ENCODE results near the gene CAT. TPM values are rescaled to one million over a fixed set of nuclear protein-coding genes. Genes with fewer than 3 reads are reported as not detected.
"Not testable (repeated sequence)": the region's sequence is repeated elsewhere in the genome, so short reads cannot be mapped to it uniquely, and the experiment has no call there.

CAT gene
- total and polyA plus RNA-seq, 4 donors: 51.5 to 76.0 (median 64.2) TPM

DNA sequence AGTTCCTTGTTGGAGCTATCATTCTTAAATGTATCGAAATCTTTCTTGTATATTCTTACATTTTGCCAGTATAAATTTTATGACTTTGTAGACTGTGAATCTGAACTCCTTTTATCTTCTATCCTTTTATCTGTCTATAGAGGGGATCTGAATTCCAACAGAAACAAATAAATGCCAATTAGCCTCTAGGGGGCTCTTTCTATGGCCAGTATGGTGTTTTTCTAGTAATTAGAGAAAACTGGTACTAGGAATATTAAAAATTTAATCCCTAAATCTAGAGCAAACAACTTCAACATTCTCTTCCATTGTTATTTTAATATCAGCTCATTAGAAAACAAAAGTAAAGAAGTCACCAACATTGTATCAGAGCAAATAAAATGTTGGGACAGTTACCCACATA, 21.5 kb upstream of the CAT start:
- no peak overlapping the region for H3K27ac ChIP-seq (ENCODE audit: low read depth in 1 of 2, low read length in 2 of 2)
- no peak for ATAC-seq (ENCODE audit: low FRiP score)
- no peaks in the 10 kb centered on the region for H3K4me1 ChIP-seq (ENCODE audit: control insufficient read depth in 1 of 2, insufficient read depth in 2 of 2, low read length in 2 of 2)
- H3K27me3 ChIP-seq (ENCODE audit: control insufficient read depth in 1 of 2, insufficient read depth in 2 of 2, low read length in 1 of 2): no peaks in the 10 kb centered on the region
- no peak overlapping the region for H3K4me3 ChIP-seq (ENCODE audit: low read length in 2 of 2)
- DNase-seq: no peak
- intact Hi-C loops (cut with DNase I): no loop called here
- WGBS, 2 donors: 66 to 70% methylated on average over 1 of the region's 1 CpG
- H3K36me3 ChIP-seq (ENCODE audit: control insufficient read depth in 1 of 2, insufficient read depth in 2 of 2, low read length in 1 of 2): no peaks in the 10 kb centered on the region
- H3K9me3 ChIP-seq (ENCODE audit: control insufficient read depth, low read length): peaks cover 6% of the 10 kb centered on the region

DNA sequence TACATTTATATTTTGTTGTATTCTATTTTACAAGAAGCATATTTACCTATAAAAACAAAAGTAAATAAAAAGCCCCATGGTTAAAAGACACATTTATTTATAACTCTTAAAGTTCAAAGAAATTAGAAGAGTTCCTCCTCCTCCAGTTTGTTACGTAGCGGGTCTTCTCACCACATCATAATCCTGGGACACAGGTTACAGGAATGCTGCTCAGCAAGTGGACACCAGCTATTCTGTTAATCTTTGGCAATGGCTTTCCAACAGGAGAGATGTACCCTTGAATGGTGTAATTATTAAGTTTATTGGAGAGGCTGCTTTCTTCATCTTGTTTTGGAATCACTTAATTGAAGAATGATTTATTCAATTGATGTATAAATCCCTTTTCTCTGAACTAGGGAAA, 19.6 kb upstream of the CAT start:
- H3K36me3 ChIP-seq (ENCODE audit: control insufficient read depth in 1 of 2, insufficient read depth in 2 of 2, low read length in 1 of 2): no peaks in the 10 kb centered on the region
- H3K9me3 ChIP-seq (ENCODE audit: control insufficient read depth, low read length): peaks cover 2% of the 10 kb centered on the region
- H3K4me3 ChIP-seq (ENCODE audit: low read length in 2 of 2): no peak overlapping the region
- no peak for ATAC-seq (ENCODE audit: low FRiP score)
- 89 to 98% methylated on average over 2 of the region's 2 CpGs for WGBS, 2 donors
- no peaks in the 10 kb centered on the region for H3K27me3 ChIP-seq (ENCODE audit: control insufficient read depth in 1 of 2, insufficient read depth in 2 of 2, low read length in 1 of 2)
- H3K4me1 ChIP-seq (ENCODE audit: control insufficient read depth in 1 of 2, insufficient read depth in 2 of 2, low read length in 2 of 2): no peaks in the 10 kb centered on the region
- intact Hi-C loops (cut with DNase I): no loop called here
- no peak for DNase-seq
- no peak overlapping the region for H3K27ac ChIP-seq (ENCODE audit: low read depth in 1 of 2, low read length in 2 of 2)

DNA sequence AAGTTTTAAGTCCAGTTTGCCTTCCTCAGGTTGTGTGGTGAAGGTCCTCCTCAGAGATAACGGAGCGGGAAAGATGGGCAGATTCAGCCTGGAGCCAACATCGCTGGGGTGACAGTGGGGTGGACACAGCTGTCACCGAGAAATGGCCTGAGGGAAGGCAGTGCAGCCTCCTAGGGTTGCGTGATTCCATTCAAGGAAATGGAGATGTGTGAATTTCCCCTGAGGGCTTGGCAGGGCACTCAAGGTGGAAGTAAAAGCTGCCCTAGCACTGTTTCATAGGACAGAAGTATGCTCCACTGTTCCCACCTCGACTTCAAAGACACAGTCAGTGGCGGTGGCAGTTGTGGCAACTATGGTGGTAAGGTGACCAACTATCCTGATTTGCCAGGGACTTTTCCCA, 15.4 kb upstream of the CAT start:
- Histone ChIP-seq H3K36me3 (ENCODE audit: control insufficient read depth in 1 of 2, insufficient read depth in 2 of 2, low read length in 1 of 2) (no peaks in the 10 kb centered on the region), H3K4me1 (ENCODE audit: control insufficient read depth in 1 of 2, insufficient read depth in 2 of 2, low read length in 2 of 2) (no peaks in the 10 kb centered on the region), H3K27me3 (ENCODE audit: control insufficient read depth in 1 of 2, insufficient read depth in 2 of 2, low read length in 1 of 2) (no peaks in the 10 kb centered on the region), H3K27ac (ENCODE audit: low read depth in 1 of 2, low read length in 2 of 2) (no peak overlapping the region), H3K4me3 (ENCODE audit: low read length in 2 of 2) (no peak overlapping the region), H3K9me3 (ENCODE audit: control insufficient read depth, low read length) (no peaks in the 10 kb centered on the region)
- 91 to 94% methylated on average over 7 of the region's 7 CpGs for WGBS, 2 donors
- ATAC-seq (ENCODE audit: low FRiP score) (no peak), DNase-seq (no peak)
- intact Hi-C loops (cut with DNase I): no loop called here

DNA sequence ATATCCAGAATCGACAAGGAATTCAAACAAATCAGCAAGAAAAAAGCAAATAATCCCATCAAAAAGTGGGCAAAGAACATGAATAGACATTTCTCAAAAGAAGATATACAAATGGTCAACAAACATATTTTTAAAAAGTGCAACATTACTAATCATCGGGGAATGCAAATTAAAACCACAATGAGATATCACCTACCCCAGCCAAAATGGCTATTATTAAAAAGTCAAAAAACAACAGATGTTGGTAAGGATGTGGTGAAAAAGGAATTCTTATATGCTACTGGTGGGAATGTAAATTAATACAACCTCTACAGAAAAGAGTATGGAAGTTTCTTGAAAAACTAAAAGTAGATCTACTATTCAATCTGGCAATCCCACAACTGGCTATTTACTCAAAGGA, 13.9 kb upstream of the CAT start:
- WGBS, 2 donors: 86 to 91% methylated on average over 2 of the region's 2 CpGs

DNA sequence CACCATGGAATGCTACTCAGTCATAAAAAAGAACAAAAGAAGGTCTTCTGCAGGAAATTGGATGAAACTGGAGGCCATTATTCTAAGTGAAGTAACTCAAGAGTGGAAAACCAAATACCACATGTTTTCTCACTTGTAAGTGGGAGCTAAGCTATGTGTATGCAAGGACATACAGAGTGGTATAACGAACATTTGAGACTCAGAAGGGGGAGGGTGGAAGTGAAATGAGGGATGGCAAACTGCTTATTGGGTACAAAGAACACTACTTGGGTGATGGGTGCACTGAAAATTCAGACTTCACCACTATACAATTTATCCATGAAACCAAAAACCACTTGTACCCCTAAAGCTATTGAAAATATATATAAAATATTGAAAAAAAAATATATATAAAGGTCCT, 13.4 kb upstream of the CAT start:
- no peaks in the 10 kb centered on the region for H3K4me1 ChIP-seq (ENCODE audit: control insufficient read depth in 1 of 2, insufficient read depth in 2 of 2, low read length in 2 of 2)
- H3K27ac ChIP-seq (ENCODE audit: low read depth in 1 of 2, low read length in 2 of 2): no peak overlapping the region
- ATAC-seq (ENCODE audit: low FRiP score) (no peak), DNase-seq (no peak)
- no peak overlapping the region for H3K4me3 ChIP-seq (ENCODE audit: low read length in 2 of 2)
- intact Hi-C loops (cut with DNase I): no loop called here
- no peaks in the 10 kb centered on the region for H3K36me3 ChIP-seq (ENCODE audit: control insufficient read depth in 1 of 2, insufficient read depth in 2 of 2, low read length in 1 of 2)
- no peaks in the 10 kb centered on the region for H3K9me3 ChIP-seq (ENCODE audit: control insufficient read depth, low read length)
- H3K27me3 ChIP-seq (ENCODE audit: control insufficient read depth in 1 of 2, insufficient read depth in 2 of 2, low read length in 1 of 2): no peaks in the 10 kb centered on the region
- WGBS, 2 donors: 89 to 96% methylated on average over 1 of the region's 1 CpG

More for the DNA sequence above, 13.9 kb upstream of the CAT start:
- H3K4me1 ChIP-seq (ENCODE audit: control insufficient read depth in 1 of 2, insufficient read depth in 2 of 2, low read length in 2 of 2); intact Hi-C loops (cut with DNase I); H3K4me3 ChIP-seq (ENCODE audit: low read length in 2 of 2); H3K27me3 ChIP-seq (ENCODE audit: control insufficient read depth in 1 of 2, insufficient read depth in 2 of 2, low read length in 1 of 2); H3K27ac ChIP-seq (ENCODE audit: low read depth in 1 of 2, low read length in 2 of 2); ATAC-seq (ENCODE audit: low FRiP score); DNase-seq; H3K36me3 ChIP-seq (ENCODE audit: control insufficient read depth in 1 of 2, insufficient read depth in 2 of 2, low read length in 1 of 2); H3K9me3 ChIP-seq (ENCODE audit: control insufficient read depth, low read length): not testable (repeated sequence)

DNA sequence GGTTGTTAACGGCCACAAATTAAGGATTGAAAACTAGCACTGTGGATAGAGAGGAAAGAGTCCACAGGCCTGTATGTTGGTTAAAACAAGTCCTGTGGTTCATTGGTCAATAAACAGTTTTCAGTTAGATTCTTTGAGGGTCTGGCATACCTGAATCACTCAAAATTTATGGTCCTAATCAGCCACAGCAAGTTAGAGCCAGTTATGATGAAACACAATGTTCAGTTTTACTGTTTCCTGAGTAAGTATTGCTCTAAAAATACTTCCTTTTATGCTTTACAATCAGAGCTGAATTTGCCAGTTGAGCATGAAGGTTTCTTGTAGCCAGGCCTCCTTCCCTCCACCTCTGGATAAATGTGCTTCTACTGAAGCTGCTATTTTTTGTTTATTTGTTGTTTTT, 12.9 kb upstream of the CAT start:
- intact Hi-C loops (cut with DNase I): no loop called here
- Histone ChIP-seq H3K27me3 (ENCODE audit: control insufficient read depth in 1 of 2, insufficient read depth in 2 of 2, low read length in 1 of 2) (no peaks in the 10 kb centered on the region), H3K4me3 (ENCODE audit: low read length in 2 of 2) (no peak overlapping the region), H3K9me3 (ENCODE audit: control insufficient read depth, low read length) (no peaks in the 10 kb centered on the region), H3K27ac (ENCODE audit: low read depth in 1 of 2, low read length in 2 of 2) (no peak overlapping the region), H3K4me1 (ENCODE audit: control insufficient read depth in 1 of 2, insufficient read depth in 2 of 2, low read length in 2 of 2) (no peaks in the 10 kb centered on the region), H3K36me3 (ENCODE audit: control insufficient read depth in 1 of 2, insufficient read depth in 2 of 2, low read length in 1 of 2) (no peaks in the 10 kb centered on the region)
- no peak for DNase-seq
- WGBS, 2 donors: 93 to 94% methylated on average over 1 of the region's 1 CpG
- no peak for ATAC-seq (ENCODE audit: low FRiP score)

DNA sequence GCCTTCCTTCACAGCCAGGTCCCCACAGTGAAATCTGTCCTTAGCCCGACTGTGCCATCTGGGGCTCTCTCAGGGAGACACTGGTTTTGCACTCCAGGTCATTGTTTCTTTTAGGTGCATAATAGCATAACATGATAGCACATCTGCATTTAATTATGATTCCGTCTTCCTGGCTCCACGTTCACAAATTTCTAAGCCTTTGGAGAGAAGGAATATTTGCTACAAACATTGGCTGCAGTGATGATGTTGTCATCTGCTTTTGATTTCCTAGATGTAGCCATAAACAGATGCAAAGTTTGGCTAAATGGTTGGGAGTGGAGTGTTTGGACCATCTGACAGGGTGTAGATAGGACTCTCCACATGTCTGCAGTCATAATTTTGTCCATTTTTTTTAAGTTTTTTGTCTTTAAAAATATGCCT, 12.0 kb upstream of the CAT start:
- peak; percentile 78 for ATAC-seq (ENCODE audit: low FRiP score)
- Histone ChIP-seq H3K4me3 (ENCODE audit: low read length in 2 of 2) (no peak overlapping the region), H3K4me1 (ENCODE audit: control insufficient read depth in 1 of 2, insufficient read depth in 2 of 2, low read length in 2 of 2) (no peaks in the 10 kb centered on the region), H3K36me3 (ENCODE audit: control insufficient read depth in 1 of 2, insufficient read depth in 2 of 2, low read length in 1 of 2) (no peaks in the 10 kb centered on the region), H3K27me3 (ENCODE audit: control insufficient read depth in 1 of 2, insufficient read depth in 2 of 2, low read length in 1 of 2) (no peaks in the 10 kb centered on the region), H3K27ac (ENCODE audit: low read depth in 1 of 2, low read length in 2 of 2) (no peak overlapping the region), H3K9me3 (ENCODE audit: control insufficient read depth, low read length) (no peaks in the 10 kb centered on the region)
- WGBS, 2 donors: 52 to 62% methylated on average over 3 of the region's 3 CpGs
- no peak for DNase-seq
- intact Hi-C loops (cut with DNase I): no loop called here

DNA sequence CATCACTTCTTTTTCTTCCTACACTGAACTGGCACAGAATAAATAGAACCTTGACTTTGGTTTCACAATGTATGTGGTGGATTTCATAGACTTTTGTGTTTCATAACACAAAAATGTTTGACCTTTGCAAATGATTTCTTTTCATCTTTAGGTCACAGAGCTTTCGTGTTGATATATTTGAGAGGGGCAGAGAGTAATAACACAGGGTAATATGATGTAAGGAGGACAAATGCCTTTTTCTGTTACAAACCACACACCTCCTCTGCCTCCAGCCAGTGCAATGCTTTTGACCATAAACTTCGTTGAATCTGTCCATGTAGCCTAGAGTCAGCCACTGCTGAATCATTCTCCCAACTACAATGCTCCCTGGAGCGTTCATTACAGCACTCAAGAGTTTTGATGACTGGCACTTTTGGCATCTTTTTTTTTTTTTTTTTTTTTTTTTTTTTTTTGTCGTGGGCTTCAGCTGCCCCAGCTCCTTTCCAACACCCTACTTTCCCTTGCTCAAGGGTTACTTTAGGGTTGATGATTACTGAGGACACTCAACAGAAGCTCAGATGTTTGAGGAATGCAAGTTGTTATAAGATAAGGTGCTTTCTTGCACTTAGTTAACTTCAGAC, 11.4 kb upstream of the CAT start:
- no peaks in the 10 kb centered on the region for H3K9me3 ChIP-seq (ENCODE audit: control insufficient read depth, low read length)
- intact Hi-C loops (cut with DNase I): no loop called here
- H3K4me1 ChIP-seq (ENCODE audit: control insufficient read depth in 1 of 2, insufficient read depth in 2 of 2, low read length in 2 of 2): no peaks in the 10 kb centered on the region
- no peak overlapping the region for H3K27ac ChIP-seq (ENCODE audit: low read depth in 1 of 2, low read length in 2 of 2)
- H3K27me3 ChIP-seq (ENCODE audit: control insufficient read depth in 1 of 2, insufficient read depth in 2 of 2, low read length in 1 of 2): no peaks in the 10 kb centered on the region
- H3K4me3 ChIP-seq (ENCODE audit: low read length in 2 of 2): no peak overlapping the region
- 53 to 58% methylated on average over 4 of the region's 4 CpGs for WGBS, 2 donors
- ATAC-seq (ENCODE audit: low FRiP score) (peak; percentile 78), DNase-seq (no peak)
- H3K36me3 ChIP-seq (ENCODE audit: control insufficient read depth in 1 of 2, insufficient read depth in 2 of 2, low read length in 1 of 2): no peaks in the 10 kb centered on the region

DNA sequence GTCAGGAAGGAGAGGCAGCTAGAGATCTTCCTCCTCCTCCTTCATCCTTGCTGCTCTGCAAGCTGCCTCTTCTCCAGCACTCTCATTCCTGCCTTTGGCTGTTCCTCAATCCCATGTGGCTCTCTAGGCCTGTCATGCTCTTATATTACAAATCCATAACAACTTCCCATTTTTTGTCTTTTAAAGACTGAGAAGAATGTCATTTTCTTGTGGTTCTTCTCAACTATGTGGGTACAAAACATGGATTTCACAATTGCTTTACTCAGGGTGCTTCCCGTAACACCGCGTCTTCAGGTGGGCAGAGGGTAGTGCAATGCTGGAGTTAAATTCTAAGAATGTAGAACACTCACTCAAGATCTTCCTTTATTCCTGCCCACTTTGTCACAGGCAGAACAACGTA, 6.8 kb upstream of the CAT start:
- ATAC-seq (ENCODE audit: low FRiP score): no peak
- intact Hi-C loops (cut with DNase I): no loop called here
- H3K27ac ChIP-seq (ENCODE audit: low read depth in 1 of 2, low read length in 2 of 2): no peak overlapping the region

More for the DNA sequence above, 6.8 kb upstream of the CAT start:
- Histone ChIP-seq H3K27me3 (ENCODE audit: control insufficient read depth in 1 of 2, insufficient read depth in 2 of 2, low read length in 1 of 2) (no peaks in the 10 kb centered on the region), H3K9me3 (ENCODE audit: control insufficient read depth, low read length) (no peaks in the 10 kb centered on the region), H3K4me3 (ENCODE audit: low read length in 2 of 2) (no peak overlapping the region), H3K36me3 (ENCODE audit: control insufficient read depth in 1 of 2, insufficient read depth in 2 of 2, low read length in 1 of 2) (no peaks in the 10 kb centered on the region), H3K4me1 (ENCODE audit: control insufficient read depth in 1 of 2, insufficient read depth in 2 of 2, low read length in 2 of 2) (no peaks in the 10 kb centered on the region)
- 88 to 91% methylated on average over 4 of the region's 4 CpGs for WGBS, 2 donors
- DNase-seq: no peak
